PFSK-1 (cell line): ENCODE results near the gene CACNA1B.

Experiments
- FOXP2 ChIP-seq: optimal IDR thresholded peaks from 2 replicates; pipeline ENCODE3; 2011; ENCODE audit warnings: borderline replicate concordance, control low read depth, inconsistent platforms; ENCODE audit not compliant: insufficient read depth; ENCODE audit errors: extremely low read length, extremely low read depth
- POLR2AphosphoS5 ChIP-seq: IDR thresholded peaks from 2 replicates; pipeline ENCODE4 v1.6.1; 2012; ENCODE audit warnings: low read depth, mild to moderate bottlenecking, control low read depth, low read length, moderate library complexity
- REST ChIP-seq, 2 experiments: IDR thresholded peaks; 2 replicates each; pipeline versions ENCODE4 v1.6.1 to v1.8.0; 2011 to 2012; ENCODE audit warnings: low read depth in 2 of 2, low read length in 2 of 2, control low read depth in 1 of 2, inconsistent platforms in 1 of 2, mild to moderate bottlenecking in 1 of 2, moderate library complexity in 1 of 2; ENCODE audit not compliant: insufficient read depth in 1 of 2
- SIN3A ChIP-seq: IDR thresholded peaks from 2 replicates; pipeline ENCODE4 v1.6.1; 2012; ENCODE audit warnings: mild to moderate bottlenecking, low read length, moderate library complexity, borderline replicate concordance; ENCODE audit not compliant: insufficient read depth
- TAF1 ChIP-seq: IDR thresholded peaks from 2 replicates; pipeline ENCODE4 v1.6.1; 2012; ENCODE audit warnings: low read length, control low read depth, borderline replicate concordance; ENCODE audit not compliant: insufficient read depth

The CACNA1B gene

GRCh38 chr9:138050472-138051330 lies 173.1 kb downstream of the CACNA1B start:
- TF ChIP-seq POLR2AphosphoS5 (no peak), SIN3A (no peak), REST (IDR thresholded peaks at IDR 0.05; ENCODE audit: insufficient read depth in 1 of 2, low read depth in 2 of 2, low read length in 2 of 2) (no peak), FOXP2 (no peak), TAF1 (no peak)

- no peak for TF ChIP-seq TAF1
- TF ChIP-seq SIN3A = no peak
- no peak for TF ChIP-seq REST (IDR thresholded peaks at IDR 0.05; ENCODE audit: insufficient read depth in 1 of 2, low read depth in 2 of 2, low read length in 2 of 2)
- no peak for TF ChIP-seq FOXP2
- TF ChIP-seq POLR2AphosphoS5 = no peak
Measured at GRCh38 chr9:138051586-138052321, 174.2 kb downstream of the CACNA1B start.

- TF ChIP-seq POLR2AphosphoS5 = no peak
- TF ChIP-seq REST (IDR thresholded peaks at IDR 0.05; ENCODE audit: insufficient read depth in 1 of 2, low read depth in 2 of 2, low read length in 2 of 2) = no peak
- TF ChIP-seq FOXP2 = no peak
- no peak for TF ChIP-seq SIN3A
- no peak for TF ChIP-seq TAF1
Measured at GRCh38 chr9:138052322-138052615, 174.7 kb downstream of the CACNA1B start.

GRCh38 chr9:138052635-138053320 lies 175.2 kb downstream of the CACNA1B start:
- TF ChIP-seq TAF1 = no peak
- TF ChIP-seq POLR2AphosphoS5 = no peak

GRCh38 chr9:138053321-138053868 lies 175.8 kb downstream of the CACNA1B start:
- TF ChIP-seq REST (IDR thresholded peaks at IDR 0.05; ENCODE audit: insufficient read depth in 1 of 2, low read depth in 2 of 2, low read length in 2 of 2) (no peak), FOXP2 (no peak), TAF1 (no peak), POLR2AphosphoS5 (no peak), SIN3A (no peak)
